MG63 (cell line): ENCODE data around the gene NUFIP2. TPM values are rescaled to one million over a fixed set of nuclear protein-coding genes. Genes with fewer than 3 reads are reported as not detected.
"Not testable (repeated sequence)": the region's sequence is repeated elsewhere in the genome, so short reads cannot be mapped to it uniquely, and the experiment has no call there.

Experiments used
- DNase-seq: peaks from one replicate; pipeline ENCODE4 v3.0.0-alpha.2; 2020
- H3K27me3 ChIP-seq: fragments of 250-450 bp; sonication (Bioruptor Pico); 2 replicates; pipeline ENCODE4 v1.5.1; 2020; ENCODE audit warnings: mild to moderate bottlenecking, moderate library complexity
- H3K36me3 ChIP-seq: fragments of 250-450 bp; sonication (Bioruptor Pico); 2 replicates; pipeline ENCODE4 v1.5.1; 2020; ENCODE audit warnings: mild to moderate bottlenecking, moderate library complexity
- H3K4me3 ChIP-seq: fragments of 250-450 bp; sonication (Bioruptor Pico); 2 replicates; pipeline ENCODE4 v1.5.1; 2020; ENCODE audit warnings: mild to moderate bottlenecking, moderate library complexity
- H3K9me3 ChIP-seq: fragments of 250-450 bp; sonication (Bioruptor Pico); 2 replicates; pipeline ENCODE4 v1.5.1; 2020; ENCODE audit warnings: mild to moderate bottlenecking, moderate library complexity
- total RNA-seq: library from RNA; depleted of rRNA; stranded (reverse); fragments of >200 nt; shearing (Covaris generic); gene quantifications from 2 replicates; pipeline ENCODE4 v1.2.3, GENCODE V29; 2014; ENCODE audit warnings: low replicate concordance; rRNA removed

The NUFIP2 gene
- total RNA-seq, result 21.9 and 34.4 TPM in 2 replicates

GRCh38 chr17:29293890-29294579 is at the start of gene NUFIP2:
Gene NUFIP2, minus strand, starts transcription at chr17:29294148. Its CDS starts 89 bp downstream, at chr17:29294059.
- Histone ChIP-seq H3K9me3 (no peaks in the 10 kb centered on the region), H3K36me3 (peaks cover 35% of the 10 kb centered on the region), H3K27me3 (no peaks in the 10 kb centered on the region), H3K4me3 (peak within 1 kb of the TSS; percentile 83)
- peak; percentile 99 for DNase-seq

- no peaks in the 10 kb centered on the region for H3K36me3 ChIP-seq
- no peak overlapping the region for H3K4me3 ChIP-seq
- H3K27me3 ChIP-seq, result peaks cover 19% of the 10 kb centered on the region
- no peak for DNase-seq
- no peaks in the 10 kb centered on the region for H3K9me3 ChIP-seq
These were observed 48.3 kb upstream of the NUFIP2 start for GRCh38 chr17:29342158-29342765.

- H3K27me3 ChIP-seq, result peaks cover 19% of the 10 kb centered on the region
- DNase-seq, result no peak
- H3K9me3 ChIP-seq, result no peaks in the 10 kb centered on the region
- no peak overlapping the region for H3K4me3 ChIP-seq
- H3K36me3 ChIP-seq, result no peaks in the 10 kb centered on the region
These were observed 47.8 kb upstream of the NUFIP2 start for GRCh38 chr17:29341726-29342125.

- H3K4me3 ChIP-seq, H3K9me3 ChIP-seq, DNase-seq, H3K36me3 ChIP-seq: not testable (repeated sequence)
- H3K27me3 ChIP-seq, result peaks cover 17% of the 10 kb centered on the region
These were observed 45.1 kb upstream of the NUFIP2 start for GRCh38 chr17:29339016-29339415.

GRCh38 chr17:29331708-29332085 is 37.7 kb upstream of the NUFIP2 start:
- Histone ChIP-seq H3K27me3 (no peaks in the 10 kb centered on the region), H3K9me3 (no peaks in the 10 kb centered on the region), H3K36me3 (no peaks in the 10 kb centered on the region), H3K4me3 (no peak overlapping the region)
- DNase-seq, result no peak

- Histone ChIP-seq H3K27me3 (no peaks in the 10 kb centered on the region), H3K36me3 (no peaks in the 10 kb centered on the region), H3K4me3 (no peak overlapping the region), H3K9me3 (no peaks in the 10 kb centered on the region)
- DNase-seq, result no peak
These were observed 37.2 kb upstream of the NUFIP2 start for GRCh38 chr17:29331075-29331707.

GRCh38 chr17:29327412-29327811 is 33.5 kb upstream of the NUFIP2 start:
- Histone ChIP-seq H3K9me3 (no peaks in the 10 kb centered on the region), H3K36me3 (no peaks in the 10 kb centered on the region), H3K27me3 (no peaks in the 10 kb centered on the region), H3K4me3 (no peak overlapping the region)
- no peak for DNase-seq

- H3K36me3 ChIP-seq, result no peaks in the 10 kb centered on the region
- DNase-seq, result no peak
- H3K27me3 ChIP-seq, result no peaks in the 10 kb centered on the region; the same call in 1 of the 2 replicates
- H3K9me3 ChIP-seq, result no peaks in the 10 kb centered on the region
- H3K4me3 ChIP-seq, result no peak overlapping the region
These were observed 32.3 kb upstream of the NUFIP2 start for GRCh38 chr17:29326023-29326813.

GRCh38 chr17:29322363-29322762 is 28.4 kb upstream of the NUFIP2 start:
- DNase-seq, result no peak

GRCh38 chr17:29303386-29303785 is 9.4 kb upstream of the NUFIP2 start:
- no peaks in the 10 kb centered on the region for H3K9me3 ChIP-seq
- H3K27me3 ChIP-seq, result no peaks in the 10 kb centered on the region
- DNase-seq, result no peak
- H3K4me3 ChIP-seq, result no peak overlapping the region
- no peaks in the 10 kb centered on the region for H3K36me3 ChIP-seq

More at GRCh38 chr17:29322363-29322762, 28.4 kb upstream of the NUFIP2 start:
- no peaks in the 10 kb centered on the region for H3K9me3 ChIP-seq
- H3K4me3 ChIP-seq, result no peak overlapping the region
- H3K36me3 ChIP-seq, result no peaks in the 10 kb centered on the region
- no peaks in the 10 kb centered on the region; the same call in 1 of the 2 replicates for H3K27me3 ChIP-seq

- no peaks in the 10 kb centered on the region for H3K36me3 ChIP-seq
- no peaks in the 10 kb centered on the region for H3K27me3 ChIP-seq
- no peaks in the 10 kb centered on the region for H3K9me3 ChIP-seq
- H3K4me3 ChIP-seq, result no peak overlapping the region
- no peak for DNase-seq
These were observed 5.1 kb upstream of the NUFIP2 start for GRCh38 chr17:29299031-29299430.

- no peaks in the 10 kb centered on the region for H3K9me3 ChIP-seq
- DNase-seq, result no peak
- H3K36me3 ChIP-seq, result peaks cover 22% of the 10 kb centered on the region
- no peaks in the 10 kb centered on the region for H3K27me3 ChIP-seq
- H3K4me3 ChIP-seq, result no peak overlapping the region
These were observed 1.5 kb upstream of the NUFIP2 start for GRCh38 chr17:29295420-29295819.

- no peak for DNase-seq
- no peaks in the 10 kb centered on the region for H3K27me3 ChIP-seq
- peaks cover 30% of the 10 kb centered on the region for H3K36me3 ChIP-seq
- H3K4me3 ChIP-seq, result peak overlapping the region; percentile 83
- H3K9me3 ChIP-seq, result no peaks in the 10 kb centered on the region
These were observed 592 bp upstream of the NUFIP2 start for GRCh38 chr17:29294580-29294900.

GRCh38 chr17:29292992-29293889 is 707 bp downstream of the NUFIP2 start:
- no peaks in the 10 kb centered on the region for H3K27me3 ChIP-seq
- peak overlapping the region; percentile 83 for H3K4me3 ChIP-seq
- DNase-seq, result peak; percentile 65
- no peaks in the 10 kb centered on the region for H3K9me3 ChIP-seq
- peaks cover 43% of the 10 kb centered on the region for H3K36me3 ChIP-seq

GRCh38 chr17:29292071-29292991 is 1.6 kb downstream of the NUFIP2 start:
- peak; percentile 70 for DNase-seq
- Histone ChIP-seq H3K9me3 (no peaks in the 10 kb centered on the region), H3K4me3 (peak overlapping the region; percentile 83), H3K36me3 (peaks cover 52% of the 10 kb centered on the region), H3K27me3 (no peaks in the 10 kb centered on the region)
